Amygdala (tissue), 56 donors: ENCODE results near the gene SIPA1L3.
"Not testable (repeated sequence)": the region's sequence is repeated elsewhere in the genome, so short reads cannot be mapped to it uniquely, and the experiment has no call there.

Experiments
- DNase-seq, 56 donors: peaks; one replicate each; lab custom pipeline; 2025; lab: John Stamatoyannopoulos, UW

SIPA1L3 gene

DNA sequence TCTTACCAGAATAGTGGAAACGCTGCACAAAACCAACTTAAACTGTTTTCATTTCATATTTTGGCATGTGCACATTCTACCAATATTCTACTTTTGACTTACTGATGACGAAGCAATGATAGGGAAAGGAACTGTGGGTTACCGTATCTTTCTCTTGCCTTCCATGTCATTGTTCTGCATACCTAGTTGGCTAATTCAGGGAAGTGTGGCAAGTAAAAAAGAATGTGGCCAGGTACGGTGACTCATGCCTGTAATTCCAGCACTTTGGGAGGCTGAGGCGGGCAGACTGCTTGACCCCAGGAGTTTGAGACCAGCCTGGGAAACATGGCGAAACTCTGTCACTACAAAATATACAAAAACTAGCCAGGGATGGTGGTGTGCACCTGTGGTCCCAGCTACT is 108.2 kb downstream of the SIPA1L3 start:
- DNase-seq, result no peak

DNA sequence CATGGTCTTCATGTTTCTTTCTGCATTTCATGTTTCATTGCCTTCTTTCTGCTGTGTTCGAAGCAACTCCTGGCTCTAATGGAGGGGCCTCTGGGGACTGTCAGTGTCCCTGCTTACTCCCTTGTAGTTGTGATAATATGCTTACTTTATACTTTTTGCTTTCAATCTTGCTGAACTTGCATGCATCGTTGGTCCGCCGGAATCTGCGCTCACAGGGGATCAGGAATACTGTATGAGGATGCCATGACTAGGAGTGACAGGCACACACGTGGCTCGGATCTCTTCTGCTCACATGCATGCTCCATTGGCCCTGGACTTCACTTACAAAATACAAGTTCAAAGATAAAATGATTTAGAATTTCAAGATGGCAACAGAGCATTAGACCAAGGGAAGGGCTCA is 108.8 kb downstream of the SIPA1L3 start:
- no peak for DNase-seq

DNA sequence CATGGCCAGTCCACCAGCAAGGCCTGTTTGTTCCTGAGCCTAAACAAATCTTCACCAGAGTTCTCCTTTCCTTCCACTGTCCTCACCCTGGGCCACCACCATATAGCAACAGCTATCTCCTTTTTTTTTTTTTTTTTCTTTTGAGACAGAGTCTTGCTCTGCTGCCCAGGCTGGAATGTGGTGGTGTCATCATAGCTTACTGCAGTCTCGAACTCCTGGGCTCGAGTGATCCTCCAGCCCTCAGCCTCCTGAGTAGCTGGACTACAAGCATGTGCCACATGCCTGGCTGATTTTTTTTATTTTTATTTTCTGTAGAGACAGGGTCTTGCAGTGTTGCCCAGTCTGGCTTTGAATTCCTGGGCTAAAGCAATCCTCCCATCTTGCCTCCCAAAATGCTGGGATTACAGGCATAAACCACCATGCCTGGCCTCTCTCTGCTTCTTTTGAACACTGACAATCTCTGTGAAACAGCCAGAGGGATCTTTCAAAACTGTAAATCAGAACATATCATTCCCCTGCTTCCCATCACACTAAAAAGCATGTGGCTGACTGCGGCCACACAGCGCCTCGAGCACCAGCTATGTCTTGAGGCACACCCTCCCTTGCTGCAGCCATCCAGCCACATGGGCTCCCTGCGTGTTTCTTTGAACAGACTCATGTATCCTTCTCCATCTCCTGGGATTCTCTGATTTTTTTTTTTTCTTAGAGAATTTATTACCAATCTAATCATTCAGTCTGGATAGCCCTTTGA is 110.6 kb downstream of the SIPA1L3 start:
- no peak for DNase-seq

DNA sequence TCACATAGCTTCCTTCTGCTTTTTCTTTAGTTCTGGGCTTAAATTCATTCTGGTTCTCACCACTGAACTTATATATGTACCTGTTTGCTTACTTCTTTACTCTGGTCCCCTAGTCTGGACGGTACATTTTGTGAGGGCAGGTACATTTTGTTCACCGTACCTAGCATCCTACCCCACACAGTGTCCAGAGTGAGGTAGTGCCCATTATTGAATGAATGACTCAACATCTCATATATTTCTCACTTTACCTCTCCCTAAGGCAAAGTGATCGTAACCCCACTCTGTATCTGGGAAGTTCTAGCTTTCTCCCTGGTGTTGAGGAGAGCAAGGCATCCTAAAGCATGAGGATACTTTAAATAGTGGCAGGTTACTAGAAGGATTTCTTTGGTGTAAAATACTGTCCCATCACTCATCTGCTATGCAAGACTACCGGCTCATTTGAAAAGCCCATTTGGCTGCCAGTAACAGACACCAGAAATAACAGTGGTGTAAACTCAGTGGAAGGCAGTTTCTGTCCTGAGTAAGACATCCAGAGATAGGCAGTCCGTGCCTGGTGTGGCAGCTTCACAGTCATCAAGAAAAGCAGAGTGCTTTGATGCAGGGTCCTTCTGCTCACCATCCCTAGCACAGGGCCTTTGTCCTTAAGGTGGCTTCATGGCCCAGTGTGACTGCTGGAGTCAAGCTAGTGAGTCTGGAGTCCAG is 111.8 kb downstream of the SIPA1L3 start:
- DNase-seq, result no peak

DNA sequence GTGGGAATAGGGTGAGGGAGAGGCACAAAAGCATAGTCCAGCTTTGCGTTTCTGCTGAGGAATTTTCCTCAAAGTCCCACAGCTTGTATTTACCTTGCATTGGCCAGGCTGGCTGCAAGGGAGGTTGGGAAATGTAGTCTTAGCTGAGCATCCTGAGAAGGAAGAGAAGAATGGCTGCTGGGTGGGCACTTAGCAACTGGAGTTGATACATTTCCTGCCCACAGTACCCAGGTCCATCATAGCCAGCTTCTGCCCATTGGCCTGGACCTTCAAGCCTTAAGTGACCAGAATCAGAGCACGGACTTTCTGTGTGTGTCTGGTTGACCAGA is 112.4 kb downstream of the SIPA1L3 start:
- DNase-seq, result no peak

DNA sequence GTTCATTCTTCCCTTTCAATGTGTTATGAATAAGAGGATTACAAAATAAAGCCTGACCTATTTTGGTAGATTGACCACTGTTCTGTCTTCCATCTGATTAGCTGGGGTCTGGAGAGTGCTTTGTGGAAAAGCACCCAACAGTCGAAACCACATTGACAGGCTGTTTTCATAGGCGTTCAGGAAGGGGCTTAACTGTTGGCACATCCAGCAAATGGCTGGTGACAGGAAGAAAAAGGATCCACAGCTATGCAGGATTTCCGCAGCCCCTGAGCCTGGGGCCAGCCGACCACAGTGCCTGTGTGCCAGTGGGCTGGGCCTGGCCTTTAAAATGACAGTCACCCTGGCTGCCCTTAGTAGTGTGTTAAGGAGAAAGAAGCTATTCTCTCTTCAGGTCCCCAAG is 113.3 kb downstream of the SIPA1L3 start:
- DNase-seq, result no peak

DNA sequence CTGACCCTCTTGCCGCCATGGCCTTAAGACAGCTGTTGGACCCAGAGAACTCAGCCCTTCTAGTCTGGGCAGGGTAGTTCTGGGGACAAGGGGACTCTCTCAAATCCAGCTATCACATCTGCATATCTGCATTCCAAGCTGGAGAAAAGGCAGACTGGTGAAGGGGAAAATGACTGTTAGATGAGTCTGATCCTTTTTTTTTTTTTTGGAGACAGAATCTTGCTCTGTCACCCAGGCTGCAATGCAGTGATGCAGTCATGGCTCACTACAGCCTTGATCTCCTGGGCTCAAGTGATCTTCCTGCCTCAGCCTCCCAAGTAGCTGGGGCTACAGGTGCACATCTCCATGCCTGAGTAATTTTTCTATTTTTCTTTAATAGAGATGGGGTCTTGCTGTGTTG is 114.3 kb downstream of the SIPA1L3 start:
- DNase-seq, result no peak

DNA sequence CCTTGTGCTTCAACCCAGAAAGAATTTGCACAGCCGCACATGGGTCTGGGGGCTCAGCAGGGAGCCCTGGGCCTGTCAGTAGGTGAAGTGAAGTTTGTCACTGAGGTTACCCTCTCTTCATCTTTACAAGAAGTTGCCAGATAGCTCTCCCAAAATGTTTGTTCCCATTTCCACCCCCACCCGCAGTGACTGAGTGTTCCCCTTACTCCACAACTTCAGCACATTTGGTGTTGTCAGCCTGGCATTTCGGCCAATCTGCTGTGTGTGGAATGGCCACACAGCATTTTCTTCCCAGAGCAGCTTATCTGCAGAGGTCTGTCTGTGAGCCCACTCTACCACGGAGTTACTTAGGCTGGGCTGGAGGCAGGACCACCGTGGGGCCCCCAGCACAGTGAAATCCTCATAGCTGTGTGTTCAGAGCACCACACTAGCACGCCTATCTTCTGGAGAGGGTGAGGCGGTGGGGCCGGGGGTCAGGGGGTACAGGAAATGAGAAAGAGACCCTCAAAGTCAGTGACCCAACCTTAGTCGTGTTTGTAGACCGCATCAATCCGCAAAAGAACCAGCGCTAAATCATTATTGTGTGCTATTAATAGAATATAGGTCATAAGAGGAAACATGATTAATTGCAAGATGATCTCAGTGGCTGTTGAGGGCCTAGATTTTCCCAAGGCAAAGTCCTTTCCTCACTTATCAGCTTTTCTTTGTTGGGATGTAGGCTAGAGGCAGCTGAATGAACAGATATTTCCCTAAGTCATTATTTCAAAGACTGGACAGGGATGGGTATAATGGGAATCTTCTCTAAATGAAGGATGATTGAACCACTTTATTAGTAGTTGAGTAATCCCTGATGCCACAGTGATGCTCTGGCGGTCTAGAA is 116.0 kb downstream of the SIPA1L3 start:
- DNase-seq, result no peak

DNA sequence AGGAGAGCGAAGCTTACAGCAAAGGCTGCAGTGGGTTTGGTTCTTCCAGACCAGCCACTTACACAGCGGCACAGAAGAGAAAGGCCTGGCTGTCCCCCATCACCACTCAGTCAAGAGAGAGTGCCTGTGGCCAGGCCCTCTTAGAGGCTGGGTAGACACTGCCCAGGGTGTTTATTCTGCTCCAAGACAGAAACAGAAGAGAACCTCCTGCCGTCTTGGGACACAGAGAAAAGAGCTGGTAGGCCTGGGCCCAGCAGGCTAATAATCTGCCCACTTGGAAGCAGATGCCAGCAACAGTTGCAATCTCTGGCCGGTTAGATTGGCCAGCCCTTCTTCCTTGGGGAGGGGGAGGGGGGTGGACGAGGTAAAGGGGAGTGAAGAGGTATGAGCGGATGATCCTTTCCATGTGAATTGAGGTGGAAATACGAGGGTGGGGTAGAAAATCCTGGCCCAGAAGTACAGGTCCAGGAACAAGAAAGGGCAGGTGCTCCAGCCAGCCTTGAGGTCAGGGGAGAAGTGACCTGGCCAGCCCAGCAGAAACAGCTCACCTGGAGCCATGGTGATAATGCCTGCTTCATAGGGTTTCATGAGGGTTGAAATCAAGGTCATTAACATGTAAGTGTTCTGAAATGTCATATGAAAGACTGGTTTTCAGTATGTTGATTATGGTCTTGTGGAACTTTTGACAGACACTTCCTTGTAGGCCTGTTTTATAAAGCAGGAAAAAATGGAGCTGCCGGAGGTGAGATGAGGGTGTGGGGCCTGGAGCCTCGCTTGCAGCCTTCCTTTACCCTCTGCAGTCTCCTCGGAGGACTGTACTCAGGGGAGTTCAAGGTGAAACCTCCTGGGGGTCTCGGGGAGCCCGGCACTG is 116.9 kb downstream of the SIPA1L3 start:
- peak in 7 of 56 donors; percentile 20 to 47 (median 26) for DNase-seq

DNA sequence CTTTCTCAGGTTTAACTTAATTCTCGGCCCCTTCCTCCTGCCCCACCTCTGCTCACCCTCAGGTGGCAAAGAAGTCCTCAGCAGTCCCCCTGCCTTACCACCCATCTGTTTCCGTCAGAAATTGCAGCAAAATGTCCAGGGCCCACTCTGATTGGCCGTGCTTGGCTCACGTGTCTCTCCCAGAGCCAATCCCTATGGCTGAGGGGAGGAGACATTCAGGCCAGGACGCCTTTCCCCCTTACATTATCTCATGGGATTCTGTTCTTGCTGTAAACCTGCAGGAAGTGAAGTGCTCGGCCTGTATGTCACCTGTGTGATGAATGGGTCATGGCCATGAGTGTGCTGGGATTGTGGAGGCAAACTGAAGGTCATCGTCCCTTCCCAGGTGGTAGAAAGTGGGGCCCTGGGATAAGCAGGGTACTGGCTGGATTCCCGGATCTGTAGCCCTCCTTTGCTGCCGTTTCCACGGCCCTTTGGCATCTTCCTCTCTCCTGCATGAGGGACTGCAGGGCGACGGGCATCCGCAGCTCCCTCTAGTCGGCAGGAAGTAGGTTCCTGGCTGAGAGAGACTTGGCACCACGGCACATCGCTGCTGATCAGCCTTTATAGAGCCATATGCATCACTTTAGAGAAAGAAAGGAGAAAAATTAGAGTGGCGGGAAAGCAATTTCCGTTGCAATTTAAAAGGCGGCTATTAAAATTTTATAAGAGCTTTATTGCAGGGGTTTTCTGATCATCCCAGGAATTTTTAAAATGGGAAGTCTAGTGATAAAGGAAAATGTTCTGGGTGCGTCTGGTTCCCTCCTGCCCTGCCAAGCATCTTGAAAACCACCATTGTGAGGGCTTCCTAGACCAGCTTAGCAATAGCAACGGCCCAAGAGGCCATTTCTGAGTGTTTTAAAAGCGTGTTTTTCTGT is 118.2 kb downstream of the SIPA1L3 start:
- DNase-seq, result peak in 10 of 56 donors; percentile 10 to 45 (median 28)

DNA sequence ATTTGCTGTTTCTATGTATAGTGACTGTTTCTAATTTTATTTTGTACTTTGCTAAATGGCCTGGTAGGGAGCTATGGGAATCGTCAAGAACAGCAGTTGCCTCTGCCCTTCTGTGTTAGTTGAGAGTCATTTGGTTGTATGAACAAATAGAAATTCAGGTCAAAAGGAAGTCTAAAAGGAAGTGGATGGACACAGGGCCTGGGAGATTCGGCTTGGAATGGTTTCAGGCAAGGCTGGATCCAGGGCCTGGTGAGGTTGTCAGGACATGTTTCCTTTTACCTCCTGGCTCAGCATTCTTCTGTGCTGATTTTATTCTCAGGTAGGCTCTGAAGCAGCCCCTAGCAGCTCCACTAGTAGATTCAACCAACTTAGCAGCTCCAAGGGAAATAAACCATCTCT is 118.9 kb downstream of the SIPA1L3 start:
- DNase-seq, result no peak

DNA sequence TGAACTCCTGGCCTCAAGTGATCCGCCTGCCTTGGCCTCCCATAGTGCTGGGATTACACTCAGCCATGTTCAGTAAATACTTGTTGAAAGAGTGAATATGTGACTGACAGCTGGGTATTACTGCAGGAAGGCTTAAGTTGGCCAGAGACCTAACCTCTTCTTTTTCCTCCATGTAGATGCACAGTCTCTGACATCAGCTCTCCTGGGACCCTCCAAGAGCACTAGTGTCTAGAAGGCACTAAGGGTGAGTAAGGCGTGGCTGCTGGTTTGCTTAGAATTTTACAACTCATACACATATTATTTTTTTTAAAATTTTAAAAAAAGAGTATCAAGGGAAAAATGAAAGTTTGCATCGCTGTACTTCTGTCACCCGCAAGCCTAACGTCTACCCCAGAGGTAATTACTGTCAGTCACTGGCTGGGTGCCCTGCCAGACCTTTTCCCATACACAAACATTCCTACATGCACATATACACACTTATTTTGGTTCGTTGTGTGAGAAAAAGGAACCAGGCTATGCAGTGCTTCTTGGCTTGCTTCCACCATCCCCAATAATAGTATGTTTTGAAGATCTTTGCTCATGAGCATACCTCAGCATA is 122.0 kb downstream of the SIPA1L3 start:
- DNase-seq, result no peak

DNA sequence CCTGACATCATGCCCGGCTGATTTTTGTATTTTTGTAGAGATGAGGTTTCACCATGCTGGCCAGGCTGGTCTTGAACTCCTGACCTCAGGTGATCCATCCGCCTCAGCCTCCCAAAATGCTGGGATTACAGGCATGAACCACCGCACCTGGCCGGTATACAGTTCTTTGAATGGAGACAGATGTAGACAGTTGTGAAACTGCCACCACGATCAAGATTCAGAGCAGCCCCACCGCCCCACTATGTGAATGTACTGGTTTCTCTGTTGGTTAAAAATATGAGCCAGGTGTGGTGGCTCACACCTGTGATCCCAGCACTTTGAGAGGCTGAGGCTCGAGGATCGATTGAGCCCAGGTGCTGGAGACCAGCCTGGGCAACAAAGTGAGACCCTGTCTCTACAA is 123.0 kb downstream of the SIPA1L3 start:
- not testable (repeated sequence) for DNase-seq

DNA sequence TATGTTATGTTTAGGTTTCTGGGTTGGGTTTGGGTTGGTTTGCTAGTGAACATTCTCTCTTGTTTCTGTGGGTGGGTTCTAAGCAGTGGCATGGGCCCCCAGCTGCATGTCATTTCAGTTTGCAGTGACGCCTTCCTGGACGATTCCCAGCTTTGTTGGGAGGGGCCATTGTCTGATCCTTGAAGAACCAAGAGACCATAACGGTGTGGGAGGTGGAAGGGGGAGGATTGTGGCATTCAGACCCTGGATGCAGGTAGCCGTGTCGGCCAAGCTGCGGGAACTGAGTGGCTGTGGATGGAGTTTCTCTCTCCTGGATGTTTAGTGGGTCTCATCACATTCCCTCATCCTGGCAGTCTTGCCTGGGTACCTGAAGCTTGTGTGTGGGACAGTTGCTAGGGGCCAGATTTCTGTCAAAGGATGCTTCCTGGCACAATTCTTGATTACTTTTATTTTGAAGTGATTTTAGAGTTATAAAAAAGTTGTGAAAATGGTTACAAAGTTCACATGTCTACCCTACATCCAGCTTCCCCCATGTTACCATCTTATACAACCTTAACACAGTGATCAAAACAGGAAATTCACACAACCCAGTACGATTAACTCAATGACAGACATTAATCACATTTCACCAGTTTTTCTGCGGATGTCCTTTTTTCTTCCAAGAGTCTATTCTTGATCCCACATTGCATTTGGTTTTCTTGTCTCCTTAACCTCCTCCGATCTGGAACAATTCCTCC is 123.8 kb downstream of the SIPA1L3 start:
- no peak for DNase-seq

DNA sequence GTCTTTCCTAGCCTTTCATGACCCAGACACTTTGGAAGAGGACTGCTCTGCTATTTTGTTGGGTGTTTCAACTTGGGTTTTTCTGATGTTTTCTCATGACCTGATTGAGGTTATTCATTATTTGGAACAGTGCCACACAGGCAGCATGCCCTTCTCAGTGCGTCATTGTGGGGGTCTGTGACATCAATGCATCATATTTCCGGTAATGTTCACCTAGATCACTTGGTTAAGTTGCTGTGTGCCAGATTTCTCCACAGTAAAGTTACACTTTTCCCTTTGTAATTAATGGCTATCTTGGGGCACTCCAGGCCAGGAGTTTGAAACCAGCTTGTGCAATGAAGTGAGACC is 124.4 kb downstream of the SIPA1L3 start:
- DNase-seq, result no peak

DNA sequence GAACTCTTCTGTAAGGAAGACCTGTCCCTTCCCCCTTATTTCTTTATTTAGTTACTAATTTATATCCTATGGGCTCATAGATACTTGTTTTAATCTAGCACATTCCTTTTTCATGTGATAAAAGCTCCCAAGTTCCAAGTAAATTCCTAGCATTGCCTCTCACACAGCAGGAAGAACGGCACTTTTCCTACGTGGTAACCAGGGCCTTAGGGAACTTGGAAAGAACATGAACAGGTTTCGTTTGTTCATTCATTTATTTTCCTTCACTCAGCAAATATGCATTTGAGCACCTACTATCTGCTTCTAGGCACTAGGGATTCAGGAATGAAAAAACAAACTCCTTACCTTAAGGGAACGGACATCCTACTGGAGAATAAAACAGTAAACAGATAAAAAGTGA is 125.1 kb downstream of the SIPA1L3 start:
- DNase-seq, result no peak

DNA sequence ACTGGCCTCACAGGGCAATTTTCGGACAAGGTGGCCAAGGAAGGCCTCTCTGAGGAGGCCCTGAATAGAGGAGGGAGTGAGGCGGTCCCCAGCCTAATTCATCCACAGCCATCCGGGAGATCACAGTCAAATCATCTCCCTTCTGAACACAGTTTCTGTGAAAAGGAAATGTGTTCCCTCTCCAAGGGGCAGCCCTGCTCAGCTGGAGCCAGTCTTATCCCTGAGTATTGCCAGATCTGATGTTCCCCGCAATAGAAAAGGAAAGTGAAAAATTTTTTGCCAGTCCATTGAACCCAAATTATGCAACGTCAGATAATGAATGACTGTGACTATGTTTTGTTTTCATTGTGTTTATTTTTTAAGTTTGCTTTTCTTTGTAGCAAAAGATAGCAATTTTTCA is 125.9 kb downstream of the SIPA1L3 start:
- DNase-seq, result no peak
